Muscle of back (tissue), 11 donors: ENCODE results near the gene PDE8A. TPM values are rescaled to one million over a fixed set of nuclear protein-coding genes. Genes with fewer than 3 reads are reported as not detected.
A peak's percentile ranks its signal among the peaks of the same experiment; 100 is the strongest.
"Not testable (repeated sequence)": the region's sequence is repeated elsewhere in the genome, so short reads cannot be mapped to it uniquely, and the experiment has no call there.

Source experiments
- DNase-seq, 3 donors: peaks; one replicate each; pipeline versions ENCODE4 v3.0.0 to v3.0.0-alpha.2; 2013
- polyA plus RNA-seq, 10 donors: library from polyadenylated mRNA; unstranded; fragments of 120-200 nt; gene quantifications; one replicate each; pipeline ENCODE4 v1.2.1, GENCODE V29; 2013; ENCODE audit not compliant: insufficient read length in 10 of 10

PDE8A gene
- polyA plus RNA-seq, 10 donors, result 13.5 to 39.8 (median 21.5) TPM

- no peak for DNase-seq
These were observed 187.1 kb downstream of the PDE8A start for GRCh38 chr15:85168642-85169173.

- DNase-seq, result no peak
These were observed 190.1 kb downstream of the PDE8A start for GRCh38 chr15:85171736-85172135.

GRCh38 chr15:85172846-85173490, 191.3 kb downstream of the PDE8A start:
- no peak for DNase-seq

GRCh38 chr15:85173630-85174029, 192.0 kb downstream of the PDE8A start:
- not testable (repeated sequence) for DNase-seq

GRCh38 chr15:85174521-85174920, 192.9 kb downstream of the PDE8A start:
- no peak for DNase-seq

GRCh38 chr15:85177042-85177515, 195.4 kb downstream of the PDE8A start:
- peak; percentile 3 to 50 (median 6) for DNase-seq

GRCh38 chr15:85178308-85178707, 196.7 kb downstream of the PDE8A start:
- no peak for DNase-seq

GRCh38 chr15:85179700-85180099, 198.0 kb downstream of the PDE8A start:
- no peak for DNase-seq

- DNase-seq, result not testable (repeated sequence)
These were observed 203.7 kb downstream of the PDE8A start for GRCh38 chr15:85185350-85185749.

GRCh38 chr15:85188171-85188577, 206.5 kb downstream of the PDE8A start:
- not testable (repeated sequence) for DNase-seq

Other genes starting within 250 kb of the PDE8A start
- gene ZNF592, start 233.3 kb upstream of the PDE8A start, polyA plus RNA-seq, result 10 to 100 TPM; 18.3 to 25.0 (median 21.4) TPM
- gene ALPK3, start 164.5 kb upstream of the PDE8A start, polyA plus RNA-seq, result 10 to 100 TPM; 44.0 to 99.6 (median 79.3) TPM
- gene SLC28A1, start 97.2 kb upstream of the PDE8A start, polyA plus RNA-seq, result under 1 TPM; 0.17 to 0.58 (median 0.30) TPM